ENCODE data around the gene XYLT1. TPM values are rescaled to one million over a fixed set of nuclear protein-coding genes. Genes with fewer than 3 reads are reported as not detected.
A peak's percentile ranks its signal among the peaks of the same experiment; 100 is the strongest.

Gene XYLT1
- total RNA-seq, 1 experiment from 2014 or later = 7.6 TPM

DNA sequence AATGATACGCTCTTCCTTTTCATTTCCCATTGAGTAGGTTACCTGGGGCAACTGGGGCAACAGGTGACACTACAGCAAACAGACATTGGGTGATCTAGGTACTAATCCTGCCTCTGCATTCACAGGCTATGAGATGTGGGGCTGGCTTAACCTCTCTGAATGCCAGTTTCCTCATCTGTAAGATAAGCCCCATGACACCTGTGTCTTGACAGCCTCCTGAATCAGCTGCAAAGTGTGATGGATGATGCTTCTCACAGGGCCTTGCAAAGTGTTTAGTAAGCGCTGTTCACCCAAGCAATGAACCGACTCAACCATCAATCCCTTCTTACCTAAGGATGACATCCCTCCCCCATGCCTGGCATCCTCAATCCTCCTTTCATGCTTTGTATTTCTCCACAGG lies 322.8 kb downstream of the XYLT1 start:
- Histone ChIP-seq H3K27me3 (ENCODE audit: control insufficient read depth, insufficient read depth, low read length) (no peaks in the 10 kb centered on the region), H3K4me3 (ENCODE audit: insufficient read depth, low read depth, low read length) (no peak overlapping the region), H3K36me3 (replicated peaks; ENCODE audit: control insufficient read depth, insufficient read depth, low read length) (no peaks in the 10 kb centered on the region)
- no peak for DNase-seq

DNA sequence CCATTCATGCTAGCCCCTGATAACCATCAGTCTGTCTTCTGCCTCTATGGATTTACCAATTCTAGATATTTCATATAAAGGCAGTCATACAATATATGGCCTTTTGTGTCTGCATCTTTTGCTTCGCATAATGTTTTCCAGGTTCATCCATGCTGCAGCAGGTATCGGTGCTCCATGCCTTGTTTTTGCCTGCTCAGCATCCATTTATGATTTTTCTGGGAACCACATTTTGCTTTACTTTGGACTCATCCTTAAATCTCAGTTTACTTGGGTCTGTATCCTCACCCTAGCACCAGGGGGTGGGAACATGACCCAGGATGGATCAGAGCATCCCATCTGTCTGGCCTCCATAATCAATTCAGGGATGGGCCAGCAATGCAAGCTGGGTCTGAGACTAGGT lies 325.7 kb downstream of the XYLT1 start:
- no peaks in the 10 kb centered on the region for H3K27me3 ChIP-seq (ENCODE audit: control insufficient read depth, insufficient read depth, low read length)
- H3K36me3 ChIP-seq (replicated peaks; ENCODE audit: control insufficient read depth, insufficient read depth, low read length) = no peaks in the 10 kb centered on the region
- no peak overlapping the region for H3K4me3 ChIP-seq (ENCODE audit: insufficient read depth, low read depth, low read length)
- DNase-seq = no peak

DNA sequence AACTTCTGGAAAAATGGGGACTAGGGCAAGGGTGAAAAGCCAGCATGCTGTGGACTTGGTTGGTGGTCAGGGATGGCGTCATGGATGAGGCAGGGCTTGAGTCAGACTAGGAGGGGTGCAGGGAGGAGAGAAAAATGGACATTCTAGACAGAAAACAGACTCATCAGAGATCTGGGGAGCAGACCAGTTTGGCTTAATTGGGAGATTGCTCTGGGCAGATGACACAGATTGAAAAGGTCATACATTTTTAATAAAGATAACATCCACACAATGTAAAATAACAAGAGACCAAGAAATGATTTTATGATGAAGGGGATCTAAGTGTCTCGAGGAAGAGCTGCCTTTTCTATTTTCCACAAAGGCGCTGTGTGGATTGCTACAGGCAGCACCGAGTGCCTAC lies 326.3 kb downstream of the XYLT1 start:
- no peaks in the 10 kb centered on the region for H3K27me3 ChIP-seq (ENCODE audit: control insufficient read depth, insufficient read depth, low read length)
- no peaks in the 10 kb centered on the region for H3K36me3 ChIP-seq (replicated peaks; ENCODE audit: control insufficient read depth, insufficient read depth, low read length)
- no peak overlapping the region for H3K4me3 ChIP-seq (ENCODE audit: insufficient read depth, low read depth, low read length)
- DNase-seq = no peak

DNA sequence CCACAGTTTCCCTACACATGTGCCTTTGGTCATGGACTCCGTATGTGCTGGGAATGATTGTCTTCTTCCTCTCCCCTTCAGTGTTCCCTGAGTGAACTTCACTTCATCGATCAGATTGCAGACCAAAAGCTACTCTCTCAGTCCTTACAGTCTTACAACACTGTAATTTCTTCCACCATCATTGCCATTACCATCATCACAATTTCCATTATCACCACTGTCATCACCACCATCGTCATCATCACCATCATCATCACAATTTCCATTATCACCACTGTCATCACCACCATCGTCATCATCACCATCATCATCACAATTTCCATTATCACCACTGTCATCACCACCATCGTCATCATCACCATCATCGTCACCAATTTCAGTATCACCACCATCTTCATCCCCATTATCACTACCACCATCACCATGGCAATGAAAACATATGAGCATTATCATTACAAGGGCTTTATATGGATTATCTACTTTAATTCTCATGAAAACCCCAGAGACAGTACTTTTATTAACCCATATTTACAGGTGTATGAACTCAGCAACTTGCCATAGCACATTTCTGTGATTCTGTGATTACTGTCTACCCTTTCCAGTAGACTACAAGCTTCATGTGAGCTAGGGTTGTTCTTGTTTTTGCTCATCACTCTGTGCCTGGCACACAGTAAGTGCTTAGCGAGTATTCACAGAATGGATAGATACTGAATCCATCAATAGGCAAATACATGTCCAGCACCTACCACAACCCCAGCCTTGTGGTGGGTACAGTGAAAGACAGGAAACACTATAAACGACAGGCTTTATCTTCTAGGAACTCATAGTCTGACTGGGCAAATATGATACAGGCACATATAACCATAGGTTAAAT lies 327.0 kb downstream of the XYLT1 start:
- Histone ChIP-seq H3K27me3 (ENCODE audit: control insufficient read depth, insufficient read depth, low read length) (no peaks in the 10 kb centered on the region), H3K36me3 (replicated peaks; ENCODE audit: control insufficient read depth, insufficient read depth, low read length) (no peaks in the 10 kb centered on the region), H3K4me3 (ENCODE audit: insufficient read depth, low read depth, low read length) (no peak overlapping the region)
- DNase-seq = no peak

DNA sequence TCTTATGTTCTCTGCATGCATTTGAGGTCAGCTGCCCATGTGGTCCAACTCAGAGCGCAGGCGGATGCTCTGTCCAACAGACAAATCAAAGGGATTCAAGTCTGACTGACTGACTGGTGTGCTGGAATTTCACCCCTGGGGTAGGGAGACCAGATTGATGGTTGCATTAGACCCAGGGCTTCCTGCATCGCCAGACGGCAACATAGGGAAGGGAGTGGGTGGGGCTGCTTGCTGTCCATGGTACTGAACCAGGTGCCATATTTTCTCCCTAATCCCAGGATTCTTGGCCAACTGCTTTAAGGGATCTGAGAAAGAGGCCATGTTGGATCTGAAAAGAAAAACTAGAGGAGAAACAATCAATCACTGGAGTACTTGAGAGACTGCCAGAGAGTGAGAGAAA lies 332.0 kb downstream of the XYLT1 start:
- Histone ChIP-seq H3K4me3 (ENCODE audit: insufficient read depth, low read depth, low read length) (no peak overlapping the region), H3K27me3 (ENCODE audit: control insufficient read depth, insufficient read depth, low read length) (no peaks in the 10 kb centered on the region), H3K36me3 (replicated peaks; ENCODE audit: control insufficient read depth, insufficient read depth, low read length) (no peaks in the 10 kb centered on the region)
- peak; percentile 75 for DNase-seq

DNA sequence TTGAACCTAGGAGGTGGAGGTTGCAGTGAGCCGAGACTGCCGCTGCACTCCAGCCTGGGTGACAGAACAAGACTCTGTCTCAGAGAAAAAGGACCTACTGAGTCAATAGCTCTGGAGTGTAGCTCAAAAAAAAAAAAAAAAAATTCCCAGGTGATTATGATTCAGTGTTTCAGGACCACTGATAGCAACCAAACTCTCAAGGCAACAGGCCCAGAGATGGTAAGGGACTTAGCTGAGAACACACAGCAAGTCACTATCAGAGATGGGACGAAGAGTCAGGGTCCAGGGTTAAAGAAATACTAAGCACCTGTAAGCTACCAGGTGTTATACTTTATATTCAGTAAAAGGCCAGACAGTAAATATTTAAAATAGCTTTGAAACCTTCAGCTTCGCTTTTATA lies 335.3 kb downstream of the XYLT1 start:
- H3K36me3 ChIP-seq (replicated peaks; ENCODE audit: control insufficient read depth, insufficient read depth, low read length) = no peaks in the 10 kb centered on the region
- H3K27me3 ChIP-seq (ENCODE audit: control insufficient read depth, insufficient read depth, low read length) = no peaks in the 10 kb centered on the region
- DNase-seq = no peak
- no peak overlapping the region for H3K4me3 ChIP-seq (ENCODE audit: insufficient read depth, low read depth, low read length)

DNA sequence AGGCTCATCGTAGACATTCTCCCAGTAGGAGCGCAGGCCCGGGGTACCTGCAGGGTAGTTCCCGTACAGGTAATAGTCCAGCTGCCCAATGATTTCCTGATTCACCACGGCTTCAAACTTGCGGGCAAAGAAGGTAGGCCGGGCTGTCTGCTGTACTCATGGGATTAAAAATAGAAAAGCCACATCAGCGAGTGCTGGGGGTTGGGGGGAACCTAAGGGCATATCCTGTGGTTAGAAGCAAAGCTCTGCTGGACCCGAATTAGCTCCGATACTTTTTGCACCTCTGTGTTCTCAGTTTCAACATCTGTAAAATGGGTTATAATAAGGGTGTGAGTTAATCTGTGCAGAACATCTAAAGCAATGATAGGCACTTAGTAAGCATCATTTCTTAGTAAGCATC lies 336.2 kb downstream of the XYLT1 start:
- DNase-seq = no peak
- Histone ChIP-seq H3K36me3 (replicated peaks; ENCODE audit: control insufficient read depth, insufficient read depth, low read length) (no peaks in the 10 kb centered on the region), H3K27me3 (ENCODE audit: control insufficient read depth, insufficient read depth, low read length) (no peaks in the 10 kb centered on the region), H3K4me3 (ENCODE audit: insufficient read depth, low read depth, low read length) (no peak overlapping the region)

DNA sequence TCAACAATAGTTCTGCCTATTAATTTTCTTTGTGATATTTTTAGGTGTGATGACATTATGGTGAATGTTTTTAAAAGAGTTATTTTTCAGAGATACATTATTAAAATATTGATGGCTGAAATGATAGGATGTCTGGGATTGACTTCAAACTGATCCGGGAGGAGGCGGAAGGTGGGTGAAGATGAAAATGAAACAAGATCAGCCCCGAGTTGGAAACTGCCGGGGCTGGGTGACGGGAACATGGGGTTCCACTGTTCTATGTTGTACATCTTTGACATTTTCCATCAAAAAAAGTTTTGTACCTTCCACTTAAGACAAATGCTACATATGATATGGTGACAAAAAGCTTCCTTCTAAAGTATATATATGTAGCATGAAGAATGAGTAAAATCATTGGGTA lies 336.9 kb downstream of the XYLT1 start:
- H3K36me3 ChIP-seq (replicated peaks; ENCODE audit: control insufficient read depth, insufficient read depth, low read length) = no peaks in the 10 kb centered on the region
- no peaks in the 10 kb centered on the region for H3K27me3 ChIP-seq (ENCODE audit: control insufficient read depth, insufficient read depth, low read length)
- no peak for DNase-seq
- H3K4me3 ChIP-seq (ENCODE audit: insufficient read depth, low read depth, low read length) = no peak overlapping the region

DNA sequence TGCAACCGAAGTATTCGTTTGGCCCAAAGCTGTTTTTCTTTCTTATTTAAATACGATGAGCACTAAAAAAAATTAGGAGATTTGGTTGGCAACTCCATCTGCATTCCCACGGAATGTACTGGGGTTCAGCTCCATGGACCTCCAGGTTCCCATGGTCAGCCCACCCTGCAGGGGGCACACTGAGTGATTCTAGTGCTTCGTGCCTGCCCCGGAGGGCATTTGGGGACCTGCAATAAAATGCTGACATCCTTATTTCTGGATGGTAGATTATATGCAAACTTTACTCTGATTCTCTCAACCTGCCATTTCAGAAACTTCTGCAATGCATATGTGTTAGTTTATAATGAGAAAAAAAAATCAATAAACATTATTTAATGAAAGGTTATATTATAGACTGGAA lies 339.4 kb downstream of the XYLT1 start:
- no peaks in the 10 kb centered on the region for H3K36me3 ChIP-seq (replicated peaks; ENCODE audit: control insufficient read depth, insufficient read depth, low read length)
- peak; percentile 49 for DNase-seq
- H3K27me3 ChIP-seq (ENCODE audit: control insufficient read depth, insufficient read depth, low read length) = no peaks in the 10 kb centered on the region
- H3K4me3 ChIP-seq (ENCODE audit: insufficient read depth, low read depth, low read length) = no peak overlapping the region

DNA sequence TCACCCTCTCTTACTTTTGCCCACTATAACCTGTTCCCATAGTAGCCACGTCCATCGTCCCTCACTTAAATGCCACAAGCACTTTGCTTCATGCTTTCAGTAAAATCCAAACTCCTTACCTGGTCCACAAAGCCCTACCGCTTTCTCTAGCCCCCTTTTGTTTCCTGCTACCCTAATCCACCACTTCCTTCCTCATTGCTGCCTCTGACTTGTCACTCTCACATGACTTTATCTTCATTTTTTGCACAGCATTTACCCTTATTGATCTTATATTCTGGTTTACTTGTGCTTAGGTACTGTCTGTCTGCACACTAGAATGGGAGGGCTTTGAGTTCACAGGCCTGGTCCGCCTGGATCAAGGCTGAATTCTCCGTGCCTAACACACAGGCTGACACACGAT lies 340.0 kb downstream of the XYLT1 start:
- no peaks in the 10 kb centered on the region for H3K27me3 ChIP-seq (ENCODE audit: control insufficient read depth, insufficient read depth, low read length)
- DNase-seq = no peak
- no peak overlapping the region for H3K4me3 ChIP-seq (ENCODE audit: insufficient read depth, low read depth, low read length)
- H3K36me3 ChIP-seq (replicated peaks; ENCODE audit: control insufficient read depth, insufficient read depth, low read length) = no peaks in the 10 kb centered on the region

DNA sequence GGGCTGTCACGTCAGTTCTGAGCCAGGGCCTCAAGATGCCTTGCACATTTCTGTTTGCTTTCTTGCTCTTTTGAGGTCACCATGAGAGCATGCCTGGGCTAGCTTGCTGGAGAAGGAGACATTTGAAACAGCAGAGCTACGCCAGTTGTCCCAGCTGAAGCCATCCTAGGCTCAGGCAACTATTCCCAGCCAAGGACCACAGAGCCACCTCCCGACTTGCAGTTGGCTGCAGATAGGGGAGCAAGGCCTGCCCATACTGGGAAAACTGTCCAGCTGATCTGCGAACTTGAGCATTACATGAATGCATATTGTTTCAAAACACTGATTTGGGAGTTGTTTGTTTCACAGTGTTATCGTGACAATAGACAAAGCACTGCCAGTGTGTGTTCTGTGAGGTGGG lies 340.8 kb downstream of the XYLT1 start:
- DNase-seq = no peak
- H3K4me3 ChIP-seq (ENCODE audit: insufficient read depth, low read depth, low read length) = no peak overlapping the region
- H3K27me3 ChIP-seq (ENCODE audit: control insufficient read depth, insufficient read depth, low read length) = no peaks in the 10 kb centered on the region

DNA sequence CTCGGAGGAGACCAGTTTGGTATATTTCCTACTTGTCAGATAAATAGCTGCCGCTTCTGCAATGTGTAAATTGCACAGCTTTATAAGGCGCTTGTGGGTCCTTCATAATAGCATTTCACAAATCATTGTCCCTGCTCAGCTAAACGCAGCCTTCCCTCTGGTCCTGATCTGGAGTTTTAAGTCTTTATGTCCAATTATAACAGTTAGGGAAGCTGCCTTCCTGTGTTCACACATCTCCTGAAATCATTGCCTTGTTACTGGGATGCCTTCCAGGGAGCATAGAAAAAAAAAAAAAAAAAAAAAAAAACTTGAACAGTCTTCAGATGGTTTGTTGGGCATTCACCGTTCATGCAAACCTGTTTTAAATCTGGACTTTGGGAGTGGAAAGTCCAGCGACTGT lies 342.0 kb downstream of the XYLT1 start:
- no peak overlapping the region for H3K4me3 ChIP-seq (ENCODE audit: insufficient read depth, low read depth, low read length)
- no peaks in the 10 kb centered on the region for H3K36me3 ChIP-seq (replicated peaks; ENCODE audit: control insufficient read depth, insufficient read depth, low read length)
- DNase-seq = no peak
- no peaks in the 10 kb centered on the region for H3K27me3 ChIP-seq (ENCODE audit: control insufficient read depth, insufficient read depth, low read length)

More for the DNA sequence above, 340.8 kb downstream of the XYLT1 start:
- H3K36me3 ChIP-seq (replicated peaks; ENCODE audit: control insufficient read depth, insufficient read depth, low read length) = no peaks in the 10 kb centered on the region

DNA sequence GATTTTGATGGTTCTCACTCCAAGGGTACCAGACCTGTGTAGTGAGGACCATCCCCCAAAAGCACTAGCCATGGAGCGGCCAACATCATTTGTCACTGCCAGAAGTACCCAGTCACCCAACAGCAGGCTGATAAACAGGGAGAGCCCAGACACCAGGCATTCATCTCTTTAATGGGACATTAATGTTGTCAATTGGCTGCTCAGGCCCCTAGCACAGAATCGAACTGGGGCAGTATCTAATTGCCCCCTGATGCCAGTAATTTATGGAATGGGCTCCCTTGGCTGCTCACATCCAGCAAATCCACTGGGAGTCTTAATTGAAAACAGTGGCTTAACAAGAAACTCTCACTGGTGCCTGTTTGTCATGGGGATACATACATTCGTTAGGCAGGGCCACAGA lies 344.6 kb downstream of the XYLT1 start:
- H3K27me3 ChIP-seq (ENCODE audit: control insufficient read depth, insufficient read depth, low read length) = no peaks in the 10 kb centered on the region
- no peaks in the 10 kb centered on the region for H3K36me3 ChIP-seq (replicated peaks; ENCODE audit: control insufficient read depth, insufficient read depth, low read length)
- DNase-seq = no peak
- no peak overlapping the region for H3K4me3 ChIP-seq (ENCODE audit: insufficient read depth, low read depth, low read length)

DNA sequence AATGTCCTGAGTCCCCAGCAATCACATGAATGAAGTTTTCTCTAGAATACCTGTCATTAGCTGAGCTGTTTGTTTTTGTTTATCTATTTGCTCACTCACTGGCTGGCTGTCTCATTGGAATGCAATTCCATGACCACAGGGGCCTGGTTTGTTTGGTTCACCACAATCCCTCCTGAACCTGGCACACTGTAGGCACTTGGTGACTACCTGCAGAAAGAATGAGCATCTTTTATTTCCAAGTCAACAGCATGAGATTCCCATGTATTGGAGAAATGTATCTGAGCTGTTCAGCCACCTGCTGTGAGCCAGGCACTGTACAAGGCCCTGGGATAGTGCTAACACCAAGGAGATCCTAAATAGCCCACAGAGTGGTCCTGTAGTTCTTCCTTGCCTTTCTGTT lies 345.1 kb downstream of the XYLT1 start:
- no peaks in the 10 kb centered on the region for H3K27me3 ChIP-seq (ENCODE audit: control insufficient read depth, insufficient read depth, low read length)
- no peak overlapping the region for H3K4me3 ChIP-seq (ENCODE audit: insufficient read depth, low read depth, low read length)
- no peak for DNase-seq
- H3K36me3 ChIP-seq (replicated peaks; ENCODE audit: control insufficient read depth, insufficient read depth, low read length) = no peaks in the 10 kb centered on the region

DNA sequence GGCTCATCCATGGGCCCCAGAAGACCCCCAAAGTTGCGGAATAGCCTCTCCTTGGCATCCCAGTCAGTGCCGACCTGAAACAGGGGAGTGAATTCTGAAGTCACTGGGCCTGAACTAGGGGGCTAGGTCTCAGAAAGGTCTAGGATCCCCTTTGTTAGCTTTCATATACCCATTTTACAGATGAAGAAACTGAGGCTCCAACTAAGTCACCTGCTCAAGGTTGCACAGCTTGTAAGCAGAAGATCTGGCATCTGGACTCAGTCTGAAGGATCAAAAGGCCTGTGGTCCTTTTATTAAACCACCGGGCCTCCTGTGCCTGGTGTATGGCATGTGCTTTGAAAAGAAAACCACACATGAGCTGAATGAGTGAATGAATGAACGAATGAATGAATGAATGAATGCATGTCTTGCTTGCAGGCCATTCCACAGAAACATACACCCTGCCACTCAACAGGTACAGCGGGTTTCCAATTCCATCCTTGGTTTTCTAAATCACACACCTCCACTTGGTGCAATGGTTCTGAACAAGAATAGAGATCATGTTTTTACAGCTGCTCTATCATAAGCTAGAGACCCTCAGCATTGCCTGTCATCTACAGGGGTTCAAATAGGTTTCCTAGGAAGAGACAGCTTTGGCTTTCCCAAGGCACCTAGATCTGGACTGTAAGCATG lies 352.7 kb downstream of the XYLT1 start:
- H3K4me3 ChIP-seq (ENCODE audit: insufficient read depth, low read depth, low read length) = no peak overlapping the region
- H3K27me3 ChIP-seq (ENCODE audit: control insufficient read depth, insufficient read depth, low read length) = no peaks in the 10 kb centered on the region
- no peak for DNase-seq
- H3K36me3 ChIP-seq (replicated peaks; ENCODE audit: control insufficient read depth, insufficient read depth, low read length) = no peaks in the 10 kb centered on the region; the same call in 1 of the 2 replicates
